ENCODE results near the gene SMAD6.

Gene SMAD6

DNA sequence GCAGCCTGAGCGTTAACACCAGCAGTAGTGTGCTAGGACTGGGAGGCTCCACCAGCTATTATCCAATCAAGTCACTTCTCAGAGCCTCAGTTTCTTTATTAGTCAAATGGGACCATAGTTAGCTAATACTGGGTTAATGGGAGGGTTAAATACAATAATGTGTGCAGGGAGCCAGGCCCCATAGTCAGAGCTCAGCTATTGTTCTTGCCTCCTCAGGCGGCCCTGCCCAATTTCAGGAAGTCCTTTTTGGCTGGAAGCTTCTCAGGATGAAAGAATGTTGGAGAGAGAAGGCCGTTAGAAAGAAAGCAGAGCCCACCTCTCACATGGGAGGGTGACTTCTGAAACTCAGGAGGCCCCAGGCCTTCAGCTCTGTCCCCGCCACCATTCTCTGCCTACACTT lies 39.5 kb upstream of the SMAD6 start:
- Histone ChIP-seq H3K9me3 (ENCODE audit: low read length) (peaks cover 2% of the 10 kb centered on the region), H3K36me3 (ENCODE audit: insufficient read depth, low read length) (no peaks in the 10 kb centered on the region), H3K27me3 (ENCODE audit: insufficient read depth, low read length) (no peaks in the 10 kb centered on the region), H2AFZ (ENCODE audit: low read depth, low read length) (no peak overlapping the region), H3K4me3 (ENCODE audit: low read length) (no peak overlapping the region), H3K4me1 (ENCODE audit: insufficient read depth, low read length) (peaks cover 16% of the 10 kb centered on the region)

DNA sequence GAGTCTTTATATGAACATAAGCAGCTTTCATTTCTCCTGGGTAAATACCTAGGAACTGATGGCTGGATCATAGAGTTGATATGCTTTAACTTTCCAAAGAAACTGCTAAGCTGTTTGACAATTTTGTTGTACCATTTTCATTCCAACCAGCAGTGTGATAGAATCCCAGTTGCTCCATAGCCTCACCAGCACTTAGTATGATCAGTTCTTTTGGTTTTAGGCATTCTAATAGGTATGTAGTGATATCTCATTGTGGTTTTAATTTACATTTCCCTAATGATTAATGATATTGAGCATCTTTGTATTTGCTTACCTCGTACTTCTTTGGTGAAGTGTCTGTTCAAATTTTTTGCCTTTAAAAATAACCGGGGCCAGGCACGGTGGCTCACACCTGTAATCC lies 38.4 kb upstream of the SMAD6 start:
- H3K4me3 ChIP-seq (ENCODE audit: low read length): no peak overlapping the region
- H3K9me3 ChIP-seq (ENCODE audit: low read length): peaks cover 6% of the 10 kb centered on the region
- H3K36me3 ChIP-seq (ENCODE audit: insufficient read depth, low read length): no peaks in the 10 kb centered on the region
- H3K4me1 ChIP-seq (ENCODE audit: insufficient read depth, low read length): peaks cover 9% of the 10 kb centered on the region
- no peaks in the 10 kb centered on the region for H3K27me3 ChIP-seq (ENCODE audit: insufficient read depth, low read length)
- no peak overlapping the region for H2AFZ ChIP-seq (ENCODE audit: low read depth, low read length)

DNA sequence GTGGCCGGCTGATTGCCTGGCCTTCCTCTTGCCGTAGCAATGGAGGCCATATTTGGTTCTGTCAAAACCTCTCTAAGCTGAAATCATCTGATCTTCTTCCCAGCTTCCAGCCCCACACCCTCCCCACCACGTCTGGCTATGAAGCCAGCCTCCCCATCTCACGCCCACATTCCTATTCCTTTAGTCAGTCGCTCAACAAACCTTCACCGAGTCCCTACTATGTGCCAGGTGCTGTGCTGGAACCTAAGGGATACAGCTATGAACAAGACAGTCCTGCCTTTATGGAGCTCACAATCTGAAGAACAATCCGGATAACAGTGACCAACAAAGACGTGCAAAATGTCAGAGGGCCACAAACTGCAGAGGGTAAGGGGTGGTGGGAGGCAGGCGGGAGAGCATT lies 31.9 kb upstream of the SMAD6 start:
- peaks cover 6% of the 10 kb centered on the region for H3K9me3 ChIP-seq (ENCODE audit: low read length)
- no peak overlapping the region for H2AFZ ChIP-seq (ENCODE audit: low read depth, low read length)
- peaks cover 4% of the 10 kb centered on the region for H3K4me1 ChIP-seq (ENCODE audit: insufficient read depth, low read length)
- no peaks in the 10 kb centered on the region for H3K27me3 ChIP-seq (ENCODE audit: insufficient read depth, low read length)
- no peak overlapping the region for H3K4me3 ChIP-seq (ENCODE audit: low read length)
- no peaks in the 10 kb centered on the region for H3K36me3 ChIP-seq (ENCODE audit: insufficient read depth, low read length)

GRCh38 chr15:66670762-66671580 lies 31.1 kb upstream of the SMAD6 start:
- Histone ChIP-seq H3K9me3 (ENCODE audit: low read length) (peaks cover 6% of the 10 kb centered on the region), H3K27me3 (ENCODE audit: insufficient read depth, low read length) (no peaks in the 10 kb centered on the region), H2AFZ (ENCODE audit: low read depth, low read length) (no peak overlapping the region), H3K4me1 (ENCODE audit: insufficient read depth, low read length) (peaks cover 4% of the 10 kb centered on the region), H3K4me3 (ENCODE audit: low read length) (no peak overlapping the region), H3K36me3 (ENCODE audit: insufficient read depth, low read length) (no peaks in the 10 kb centered on the region)

DNA sequence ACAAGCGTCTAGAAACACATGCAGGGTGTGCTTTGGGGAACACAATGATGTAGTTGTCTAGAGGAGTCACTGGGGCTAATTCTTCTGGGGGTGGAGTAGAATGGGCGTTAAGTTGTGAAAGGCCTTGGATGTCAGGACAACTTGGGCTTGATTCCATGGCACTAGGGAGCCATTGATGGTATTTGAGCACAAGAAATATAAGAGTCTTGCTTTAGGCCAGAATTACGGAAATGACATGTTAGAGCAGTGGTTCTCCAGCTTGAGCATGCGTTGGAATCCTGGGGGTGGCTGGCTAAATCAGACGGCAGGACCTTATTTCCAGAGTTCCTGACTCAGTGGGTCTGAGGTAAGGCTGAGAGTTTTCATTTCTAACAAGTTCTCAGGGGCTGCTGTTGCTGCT lies 29.2 kb upstream of the SMAD6 start:
- H3K36me3 ChIP-seq (ENCODE audit: insufficient read depth, low read length): no peaks in the 10 kb centered on the region
- no peak overlapping the region for H3K4me3 ChIP-seq (ENCODE audit: low read length)
- H3K4me1 ChIP-seq (ENCODE audit: insufficient read depth, low read length): peaks cover 4% of the 10 kb centered on the region
- H3K9me3 ChIP-seq (ENCODE audit: low read length): peaks cover 1% of the 10 kb centered on the region
- no peaks in the 10 kb centered on the region for H3K27me3 ChIP-seq (ENCODE audit: insufficient read depth, low read length)
- no peak overlapping the region for H2AFZ ChIP-seq (ENCODE audit: low read depth, low read length)

DNA sequence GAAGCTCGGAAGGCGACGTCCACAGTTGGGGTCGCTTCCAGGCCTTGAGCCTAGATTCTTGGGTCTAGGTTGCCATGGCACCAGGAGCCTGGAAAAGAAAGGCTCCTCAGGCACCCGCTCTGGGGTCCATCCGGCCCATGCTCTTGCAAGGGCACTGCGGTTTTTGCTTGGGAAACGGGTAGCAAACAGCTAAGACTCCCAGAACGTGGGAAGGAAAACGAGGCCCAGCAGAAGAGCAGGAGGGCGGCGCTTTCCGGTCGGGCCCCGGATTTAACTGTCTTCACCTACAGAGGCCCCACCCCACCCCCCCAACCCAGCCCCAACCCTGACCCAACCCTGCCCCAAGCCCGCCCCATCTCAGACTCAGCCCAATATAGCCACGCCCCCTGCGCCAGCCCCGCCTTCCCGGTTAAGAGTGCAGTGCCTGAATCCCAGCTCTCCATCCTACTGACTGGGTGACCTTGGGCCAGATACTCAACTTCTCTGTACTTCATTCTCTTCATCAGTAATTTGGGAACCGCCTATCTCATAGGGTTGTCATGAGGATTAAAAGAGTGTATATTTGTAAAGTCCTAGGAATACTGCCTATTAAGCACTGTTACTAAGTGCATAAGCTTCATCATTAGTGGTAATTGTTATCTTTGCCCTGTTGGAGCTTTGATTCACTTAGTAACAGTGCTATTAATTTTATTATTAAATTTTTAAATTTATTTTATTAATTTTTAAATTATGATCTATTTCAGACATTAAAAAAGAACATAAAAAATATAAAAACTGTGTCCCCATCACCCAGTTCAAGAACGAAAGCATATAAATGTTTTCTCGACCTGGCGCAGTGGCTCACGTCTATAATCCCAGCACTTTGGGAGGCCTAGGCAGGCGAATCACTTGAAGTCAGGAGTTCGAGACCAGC lies 28.4 kb upstream of the SMAD6 start:
- Histone ChIP-seq H3K4me3 (ENCODE audit: low read length) (peak overlapping the region; percentile 13), H3K27me3 (ENCODE audit: insufficient read depth, low read length) (no peaks in the 10 kb centered on the region), H2AFZ (ENCODE audit: low read depth, low read length) (no peak overlapping the region), H3K9me3 (ENCODE audit: low read length) (no peaks in the 10 kb centered on the region), H3K4me1 (ENCODE audit: insufficient read depth, low read length) (peaks cover 4% of the 10 kb centered on the region), H3K36me3 (ENCODE audit: insufficient read depth, low read length) (no peaks in the 10 kb centered on the region)

- Histone ChIP-seq H3K4me1 (ENCODE audit: insufficient read depth, low read length) (peaks cover 8% of the 10 kb centered on the region), H3K36me3 (ENCODE audit: insufficient read depth, low read length) (no peaks in the 10 kb centered on the region), H2AFZ (ENCODE audit: low read depth, low read length) (no peak overlapping the region), H3K4me3 (ENCODE audit: low read length) (no peak overlapping the region), H3K27me3 (ENCODE audit: insufficient read depth, low read length) (no peaks in the 10 kb centered on the region), H3K9me3 (ENCODE audit: low read length) (no peaks in the 10 kb centered on the region)
Measured at GRCh38 chr15:66674756-66675155, 27.3 kb upstream of the SMAD6 start.

GRCh38 chr15:66675446-66675845 lies 26.6 kb upstream of the SMAD6 start:
- H3K4me3 ChIP-seq (ENCODE audit: low read length): no peak overlapping the region
- H3K36me3 ChIP-seq (ENCODE audit: insufficient read depth, low read length): no peaks in the 10 kb centered on the region
- no peaks in the 10 kb centered on the region for H3K9me3 ChIP-seq (ENCODE audit: low read length)

GRCh38 chr15:66677336-66677735 lies 24.7 kb upstream of the SMAD6 start:
- Histone ChIP-seq H3K4me3 (ENCODE audit: low read length) (no peak overlapping the region), H3K9me3 (ENCODE audit: low read length) (no peaks in the 10 kb centered on the region), H3K36me3 (ENCODE audit: insufficient read depth, low read length) (no peaks in the 10 kb centered on the region), H3K4me1 (ENCODE audit: insufficient read depth, low read length) (peaks cover 10% of the 10 kb centered on the region), H2AFZ (ENCODE audit: low read depth, low read length) (no peak overlapping the region), H3K27me3 (ENCODE audit: insufficient read depth, low read length) (no peaks in the 10 kb centered on the region)

More at GRCh38 chr15:66675446-66675845, 26.6 kb upstream of the SMAD6 start:
- Histone ChIP-seq H3K27me3 (ENCODE audit: insufficient read depth, low read length) (no peaks in the 10 kb centered on the region), H2AFZ (ENCODE audit: low read depth, low read length) (no peak overlapping the region), H3K4me1 (ENCODE audit: insufficient read depth, low read length) (peaks cover 10% of the 10 kb centered on the region)

DNA sequence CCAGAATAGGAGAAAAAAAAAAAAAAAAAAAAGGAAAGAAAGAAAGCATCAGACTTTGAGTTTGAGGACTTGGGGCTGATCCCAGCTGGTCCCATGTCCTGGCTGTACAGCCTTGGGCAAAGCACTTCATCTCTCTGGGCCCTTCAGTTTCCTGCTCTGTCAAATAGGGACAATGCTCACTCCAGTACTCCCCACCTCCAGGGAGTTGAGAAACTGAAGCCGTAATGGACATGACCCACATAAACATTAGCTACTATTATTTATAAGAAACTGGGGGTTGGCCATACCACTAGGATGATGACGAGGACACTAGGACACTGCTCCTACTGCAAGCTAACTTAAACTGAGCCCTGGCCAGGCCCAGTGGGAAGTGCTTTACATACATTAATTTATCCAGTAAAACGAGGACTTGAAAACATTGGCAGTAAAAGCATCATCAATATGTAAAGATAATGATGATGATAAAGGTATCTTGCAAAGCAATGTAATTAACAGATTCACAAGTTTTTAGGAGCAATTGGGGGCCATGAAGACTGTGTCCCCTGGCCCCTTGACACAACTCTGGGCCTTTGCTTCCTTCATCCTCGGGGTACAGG lies 22.9 kb upstream of the SMAD6 start:
- H3K4me1 ChIP-seq (ENCODE audit: insufficient read depth, low read length): peaks cover 6% of the 10 kb centered on the region
- no peak overlapping the region for H3K4me3 ChIP-seq (ENCODE audit: low read length)
- no peaks in the 10 kb centered on the region for H3K9me3 ChIP-seq (ENCODE audit: low read length)
- peak overlapping the region; percentile 6 for H2AFZ ChIP-seq (ENCODE audit: low read depth, low read length)
- peaks cover 2% of the 10 kb centered on the region for H3K27me3 ChIP-seq (ENCODE audit: insufficient read depth, low read length)
- no peaks in the 10 kb centered on the region for H3K36me3 ChIP-seq (ENCODE audit: insufficient read depth, low read length)

- Histone ChIP-seq H3K4me1 (ENCODE audit: insufficient read depth, low read length) (peaks cover 6% of the 10 kb centered on the region), H3K36me3 (ENCODE audit: insufficient read depth, low read length) (no peaks in the 10 kb centered on the region), H3K9me3 (ENCODE audit: low read length) (no peaks in the 10 kb centered on the region), H2AFZ (ENCODE audit: low read depth, low read length) (peak overlapping the region; percentile 6), H3K27me3 (ENCODE audit: insufficient read depth, low read length) (peaks cover 4% of the 10 kb centered on the region), H3K4me3 (ENCODE audit: low read length) (no peak overlapping the region)
Measured at GRCh38 chr15:66679657-66680108, 22.4 kb upstream of the SMAD6 start.

DNA sequence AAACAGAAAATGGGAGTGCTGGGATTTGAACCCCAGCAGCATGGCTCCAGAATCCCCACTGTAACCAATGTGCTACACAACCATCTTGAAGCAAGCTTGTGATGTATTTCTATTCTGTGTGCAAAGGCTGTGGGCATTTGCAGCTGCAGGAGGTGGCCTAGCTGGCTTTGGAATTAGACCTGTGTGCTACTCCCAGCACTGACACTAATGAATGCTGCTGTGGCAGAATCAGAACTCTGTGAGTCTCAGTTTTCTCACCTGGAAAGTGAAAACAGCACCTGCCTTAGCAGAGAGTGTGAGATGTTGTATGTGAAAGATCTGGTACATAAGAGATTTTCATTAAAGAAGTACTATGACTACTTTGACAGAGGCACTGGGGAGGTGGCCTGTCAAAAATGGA lies 21.5 kb upstream of the SMAD6 start:
- Histone ChIP-seq H3K9me3 (ENCODE audit: low read length) (no peaks in the 10 kb centered on the region), H3K36me3 (ENCODE audit: insufficient read depth, low read length) (no peaks in the 10 kb centered on the region), H3K4me3 (ENCODE audit: low read length) (no peak overlapping the region), H3K4me1 (ENCODE audit: insufficient read depth, low read length) (peaks cover 6% of the 10 kb centered on the region), H3K27me3 (ENCODE audit: insufficient read depth, low read length) (peaks cover 4% of the 10 kb centered on the region), H2AFZ (ENCODE audit: low read depth, low read length) (no peak overlapping the region)

- Histone ChIP-seq H3K4me3 (ENCODE audit: low read length) (no peak overlapping the region), H3K27me3 (ENCODE audit: insufficient read depth, low read length) (peaks cover 4% of the 10 kb centered on the region), H3K36me3 (ENCODE audit: insufficient read depth, low read length) (no peaks in the 10 kb centered on the region), H2AFZ (ENCODE audit: low read depth, low read length) (no peak overlapping the region), H3K4me1 (ENCODE audit: insufficient read depth, low read length) (peaks cover 6% of the 10 kb centered on the region), H3K9me3 (ENCODE audit: low read length) (no peaks in the 10 kb centered on the region)
Measured at GRCh38 chr15:66681395-66681794, 20.6 kb upstream of the SMAD6 start.

Data from neuron (in vitro differentiated cells).